ENCODE measurements around the gene RANBP3.

Gene RANBP3

GRCh38 chr19:5929625-5930024 lies 48.3 kb downstream of the RANBP3 start:
- DNase-seq (ENCODE audit: extremely low read depth, low read depth) = no peak
- no peak for TF ChIP-seq CTCF (IDR thresholded peaks at IDR 0.05; ENCODE audit: low read depth, low read length, missing control alignments)
- no peak overlapping the region for H3K4me3 ChIP-seq (replicated peaks; ENCODE audit: low read depth, low read length)

DNA sequence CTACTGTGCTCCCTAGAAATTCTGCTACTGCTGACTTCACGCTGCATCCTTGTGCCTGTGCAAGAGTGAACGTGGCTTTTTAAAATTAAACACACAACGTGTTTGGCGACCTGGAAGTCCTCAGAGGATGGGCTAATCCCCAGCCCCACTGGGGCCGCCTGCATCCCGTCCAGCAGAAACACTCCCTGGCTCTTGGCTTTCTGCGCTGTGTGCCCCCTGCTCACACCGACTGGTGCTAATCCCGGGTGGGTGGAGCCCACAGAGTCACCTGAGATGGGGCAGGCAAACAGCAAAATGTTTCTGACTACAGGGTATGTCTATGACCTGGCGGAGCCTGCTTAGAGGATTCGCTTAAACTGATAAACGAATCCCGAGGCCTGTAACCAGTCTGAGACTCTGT lies 48.8 kb downstream of the RANBP3 start:
- no peak for TF ChIP-seq CTCF (IDR thresholded peaks at IDR 0.05; ENCODE audit: low read depth, low read length, missing control alignments)
- no peak for DNase-seq (ENCODE audit: extremely low read depth, low read depth)
- no peak overlapping the region for H3K4me3 ChIP-seq (replicated peaks; ENCODE audit: low read depth, low read length)

DNA sequence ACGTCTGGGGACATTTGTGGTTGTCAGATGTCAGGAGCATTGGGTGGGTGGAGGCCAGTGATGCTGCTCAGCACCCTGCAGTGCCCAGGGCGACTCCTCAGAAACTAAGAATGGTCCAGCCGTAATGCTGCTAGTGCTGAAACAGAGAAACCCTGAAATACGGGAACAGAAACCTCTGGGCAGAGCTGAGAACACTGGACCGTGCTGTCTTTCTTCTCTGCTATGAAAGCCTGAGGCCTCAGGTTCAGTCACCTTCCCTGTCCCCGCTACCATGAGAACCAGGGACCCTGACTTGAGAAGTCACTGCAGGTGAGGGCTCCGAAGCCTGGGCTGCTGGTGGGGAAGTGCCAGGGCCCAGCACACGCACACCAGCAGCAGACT lies 50.5 kb downstream of the RANBP3 start:
- no peak for DNase-seq (ENCODE audit: extremely low read depth, low read depth)
- H3K4me3 ChIP-seq (replicated peaks; ENCODE audit: low read depth, low read length) = no peak overlapping the region
- TF ChIP-seq CTCF (IDR thresholded peaks at IDR 0.05; ENCODE audit: low read depth, low read length, missing control alignments) = no peak

DNA sequence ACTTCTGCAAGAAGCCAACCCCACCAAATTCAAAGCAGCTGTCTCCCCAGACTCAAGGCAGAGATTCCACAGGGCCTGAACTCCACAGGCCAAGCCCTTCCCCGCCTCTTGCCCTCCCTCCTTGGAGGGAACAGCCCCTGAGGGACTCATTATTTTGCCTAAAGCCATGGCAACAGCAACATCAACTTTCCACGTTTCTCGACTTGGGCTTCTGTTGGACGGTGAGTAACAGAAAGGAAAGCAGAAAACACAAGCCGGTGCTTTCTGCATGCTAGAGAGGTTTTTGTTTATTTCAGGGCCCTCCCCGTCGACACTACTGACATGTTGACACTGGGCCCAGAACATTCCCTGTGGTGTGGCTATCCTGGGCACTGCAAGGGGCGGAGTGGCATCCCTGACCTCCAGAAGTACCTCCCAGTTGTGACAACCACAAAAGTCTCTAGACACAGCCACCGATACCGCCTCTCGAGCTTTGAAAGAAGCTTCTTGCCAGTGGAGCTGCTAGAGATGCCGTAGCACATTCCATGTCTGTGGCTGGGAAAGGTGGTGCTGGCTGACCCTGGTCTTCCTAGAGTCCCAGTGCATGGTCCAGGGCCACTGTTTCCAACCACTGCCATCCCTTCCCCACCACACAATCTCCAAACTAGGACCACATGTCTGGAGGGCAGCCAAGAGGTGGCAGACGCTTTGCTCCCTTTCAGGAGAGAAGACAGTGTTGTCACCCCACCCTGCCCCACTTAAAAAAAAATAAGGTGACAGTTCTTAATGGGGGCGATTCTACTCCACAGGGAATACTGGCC lies 51.1 kb downstream of the RANBP3 start:
- DNase-seq (ENCODE audit: extremely low read depth, low read depth) = peak; percentile 67
- H3K4me3 ChIP-seq (replicated peaks; ENCODE audit: low read depth, low read length) = no peak overlapping the region
- no peak for TF ChIP-seq CTCF (IDR thresholded peaks at IDR 0.05; ENCODE audit: low read depth, low read length, missing control alignments)

DNA sequence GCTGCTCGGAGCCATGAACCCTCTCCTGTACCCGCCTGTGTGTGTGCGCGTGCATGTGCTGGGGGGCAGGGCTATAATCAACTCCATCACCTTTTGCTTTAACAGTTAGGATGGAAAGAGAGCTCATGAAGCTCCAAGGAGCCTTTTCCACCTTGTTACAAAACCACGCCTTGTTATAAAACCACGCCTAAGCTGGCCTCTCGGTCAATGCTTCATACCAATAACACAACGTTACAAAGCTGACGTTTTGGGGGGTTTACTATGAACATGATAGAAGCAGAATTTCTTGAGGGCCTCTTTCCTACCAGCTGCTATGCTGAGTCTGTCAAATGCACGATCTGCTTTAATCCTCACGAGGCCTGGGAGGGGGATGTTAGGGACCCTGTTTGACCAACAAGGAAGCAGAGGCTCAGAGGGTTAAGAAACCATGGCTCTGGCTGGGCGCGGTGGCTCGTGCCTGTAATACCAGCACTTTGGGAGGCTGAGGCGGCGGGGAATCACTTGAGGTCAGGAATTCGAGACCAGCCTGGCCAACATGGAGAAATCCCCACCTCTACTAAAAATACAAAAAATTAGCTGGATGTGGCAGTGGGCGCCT lies 52.0 kb downstream of the RANBP3 start:
- no peak for TF ChIP-seq CTCF (IDR thresholded peaks at IDR 0.05; ENCODE audit: low read depth, low read length, missing control alignments)
- no peak overlapping the region for H3K4me3 ChIP-seq (replicated peaks; ENCODE audit: low read depth, low read length)
- no peak for DNase-seq (ENCODE audit: extremely low read depth, low read depth)

DNA sequence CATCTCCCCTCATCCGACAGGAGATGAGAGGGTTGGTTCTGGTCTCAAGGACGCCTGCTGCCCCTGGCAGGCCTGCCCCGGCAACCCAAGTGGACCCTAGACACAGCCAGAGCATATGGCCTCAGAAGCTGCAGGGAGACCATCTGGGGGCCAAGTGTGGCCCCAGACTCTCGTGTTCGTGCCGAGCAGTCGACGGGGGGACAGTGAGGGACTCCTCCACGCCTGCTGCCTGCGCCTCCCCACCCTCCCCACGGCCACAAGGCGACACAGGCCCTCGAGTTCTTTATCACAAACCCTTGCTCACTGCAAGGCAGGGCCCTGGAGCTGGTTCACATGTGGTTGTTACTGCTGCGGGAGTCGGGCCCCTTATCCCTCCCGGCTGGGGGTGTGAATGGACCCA lies 54.6 kb downstream of the RANBP3 start:
- H3K4me3 ChIP-seq (replicated peaks; ENCODE audit: low read depth, low read length) = no peak overlapping the region
- DNase-seq (ENCODE audit: extremely low read depth, low read depth) = no peak
- no peak for TF ChIP-seq CTCF (IDR thresholded peaks at IDR 0.05; ENCODE audit: low read depth, low read length, missing control alignments)
